Brain microvascular endothelial cell (primary cell): ENCODE results near the gene ZNF830.
A peak's percentile ranks its signal among the peaks of the same experiment; 100 is the strongest.

ENCODE experiments used
- DNase-seq: peaks from one replicate; pipeline ENCODE4 v3.0.0-alpha.2; 2020
- H3K27ac ChIP-seq: fragments of 250-450 bp; sonication (Bioruptor Pico); 2 replicates; pipeline ENCODE4 v1.5.1; 2020; ENCODE audit warnings: mild to moderate bottlenecking, moderate library complexity
- H3K27me3 ChIP-seq: fragments of 250-450 bp; sonication (Bioruptor Pico); replicated peaks from 2 replicates; pipeline ENCODE4 v1.5.1; 2020; ENCODE audit warnings: mild to moderate bottlenecking
- H3K36me3 ChIP-seq: fragments of 250-450 bp; sonication (Bioruptor Pico); replicated peaks from 2 replicates; pipeline ENCODE4 v1.5.1; 2020; ENCODE audit warnings: mild to moderate bottlenecking
- H3K4me3 ChIP-seq: 2 replicates; pipeline ENCODE4 v1.5.1; 2011; ENCODE audit warnings: low read depth, mild to moderate bottlenecking, control low read depth, low read length, moderate library complexity
- in situ Hi-C: cut with HindIII; loops from 2 replicates; pipeline ENCODE4 v1.10.0; 2017; ENCODE audit warnings: low sequenced_read_pairs, low pct_ligation_motif_present
- TF ChIP-seq, protein P1 (sequence below): IDR thresholded peaks from 2 replicates; pipeline ENCODE4 v1.5.1; 2011; ENCODE audit warnings: low read depth, mild to moderate bottlenecking, moderate library complexity, low read length, control low read depth, inconsistent platforms; ENCODE audit errors: missing control alignments

Gene ZNF830

GRCh38 chr17:34961093-34961911 is at the start of gene ZNF830, which contains the start of gene CCT6B:
Gene ZNF830 (plus strand): TSS chr17:34961540. CDS start chr17:34961567, 27 bp downstream.
Gene CCT6B (minus strand): TSS chr17:34961460. CDS start chr17:34961393, 67 bp downstream.
- Histone ChIP-seq H3K27ac (peak within 1 kb of the TSS; percentile 93), H3K27me3 (no peaks in the 10 kb centered on the region), H3K4me3 (peak within 1 kb of the TSS; percentile 98), H3K36me3 (no peaks in the 10 kb centered on the region)
- TF ChIP-seq, protein P1, sequence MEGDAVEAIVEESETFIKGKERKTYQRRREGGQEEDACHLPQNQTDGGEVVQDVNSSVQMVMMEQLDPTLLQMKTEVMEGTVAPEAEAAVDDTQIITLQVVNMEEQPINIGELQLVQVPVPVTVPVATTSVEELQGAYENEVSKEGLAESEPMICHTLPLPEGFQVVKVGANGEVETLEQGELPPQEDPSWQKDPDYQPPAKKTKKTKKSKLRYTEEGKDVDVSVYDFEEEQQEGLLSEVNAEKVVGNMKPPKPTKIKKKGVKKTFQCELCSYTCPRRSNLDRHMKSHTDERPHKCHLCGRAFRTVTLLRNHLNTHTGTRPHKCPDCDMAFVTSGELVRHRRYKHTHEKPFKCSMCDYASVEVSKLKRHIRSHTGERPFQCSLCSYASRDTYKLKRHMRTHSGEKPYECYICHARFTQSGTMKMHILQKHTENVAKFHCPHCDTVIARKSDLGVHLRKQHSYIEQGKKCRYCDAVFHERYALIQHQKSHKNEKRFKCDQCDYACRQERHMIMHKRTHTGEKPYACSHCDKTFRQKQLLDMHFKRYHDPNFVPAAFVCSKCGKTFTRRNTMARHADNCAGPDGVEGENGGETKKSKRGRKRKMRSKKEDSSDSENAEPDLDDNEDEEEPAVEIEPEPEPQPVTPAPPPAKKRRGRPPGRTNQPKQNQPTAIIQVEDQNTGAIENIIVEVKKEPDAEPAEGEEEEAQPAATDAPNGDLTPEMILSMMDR, result no peak
- DNase-seq, result peak; percentile 93
- in situ Hi-C loops, result no loop called here

DNA sequence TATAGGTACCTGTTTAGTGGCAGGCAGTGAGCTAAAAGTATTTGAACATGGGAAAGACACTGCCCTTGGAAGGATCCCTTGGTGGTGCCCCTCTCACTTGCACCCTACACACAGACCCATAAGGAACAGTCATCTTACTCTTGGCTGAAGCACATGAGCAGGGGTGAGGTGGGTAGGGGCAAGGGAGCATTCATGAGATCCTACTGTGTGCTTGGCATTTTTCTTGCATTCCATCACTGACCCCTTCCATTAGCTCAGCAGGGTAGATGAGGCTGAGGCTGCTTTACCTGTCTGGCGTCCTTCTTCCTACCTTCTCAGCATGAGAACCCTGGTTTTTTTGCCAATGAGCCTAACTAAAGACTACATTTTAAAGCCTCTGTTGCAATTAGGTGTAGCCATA is 48.3 kb upstream of the ZNF830 start:
- no peak overlapping the region for H3K4me3 ChIP-seq
- no peaks in the 10 kb centered on the region for H3K36me3 ChIP-seq
- in situ Hi-C loops, result no loop called here
- H3K27ac ChIP-seq, result no peak overlapping the region
- TF ChIP-seq, protein P1, result no peak
- DNase-seq, result no peak
- H3K27me3 ChIP-seq, result no peaks in the 10 kb centered on the region

DNA sequence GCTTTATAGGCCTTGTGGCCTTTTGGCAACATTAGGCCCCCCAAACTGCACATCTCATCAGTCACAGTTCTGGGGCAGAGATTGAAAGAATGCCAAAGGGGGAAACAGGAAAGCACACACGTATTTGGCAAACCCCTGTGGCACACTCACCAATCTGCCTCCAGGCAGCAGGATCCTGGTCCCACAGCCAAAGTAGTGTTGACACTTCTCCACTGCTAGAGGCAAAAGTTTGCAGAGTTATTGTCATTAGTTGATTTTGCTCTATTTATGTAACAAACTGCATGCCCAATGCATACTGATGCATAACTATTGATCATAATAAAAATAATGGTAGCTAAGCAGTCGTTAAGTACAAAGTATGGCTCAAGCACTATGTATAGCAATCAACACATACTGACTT is 45.2 kb upstream of the ZNF830 start:
- no peak overlapping the region for H3K4me3 ChIP-seq
- DNase-seq, result no peak
- in situ Hi-C loops, result no loop called here

GRCh38 chr17:34917381-34917780 is 44.0 kb upstream of the ZNF830 start:
- Histone ChIP-seq H3K27me3 (no peaks in the 10 kb centered on the region), H3K27ac (no peak overlapping the region), H3K4me3 (no peak overlapping the region), H3K36me3 (no peaks in the 10 kb centered on the region)
- TF ChIP-seq, protein P1, result no peak
- in situ Hi-C loops, result no loop called here
- DNase-seq, result no peak

More for the DNA sequence above, 45.2 kb upstream of the ZNF830 start:
- Histone ChIP-seq H3K27me3 (no peaks in the 10 kb centered on the region), H3K36me3 (no peaks in the 10 kb centered on the region), H3K27ac (no peak overlapping the region)
- TF ChIP-seq, protein P1, result no peak

- TF ChIP-seq, protein P1, result no peak
- Histone ChIP-seq H3K36me3 (no peaks in the 10 kb centered on the region), H3K27me3 (no peaks in the 10 kb centered on the region), H3K4me3 (no peak overlapping the region), H3K27ac (no peak overlapping the region)
- DNase-seq, result no peak
- in situ Hi-C loops, result no loop called here
Observed at GRCh38 chr17:34920676-34921075, 40.7 kb upstream of the ZNF830 start.
